HEK293 (cell line): ENCODE measurements around the gene SLC2A8.

Experiments
- CTCF ChIP-seq: fragments of 450-650 bp; formaldehyde crosslinking; IDR thresholded peaks from 2 replicates; pipeline ENCODE4 v1.5.1; 2016; ENCODE audit warnings: missing biosample characterization, missing genetic modification characterization
- GLI2 ChIP-seq: fragments of 450-650 bp; formaldehyde crosslinking; IDR thresholded peaks from 2 replicates; pipeline ENCODE4; 2017; ENCODE audit warnings: missing biosample characterization, missing genetic modification characterization, low read depth, borderline replicate concordance
- GLI4 ChIP-seq: fragments of 450-650 bp; formaldehyde crosslinking; IDR thresholded peaks from 2 replicates; pipeline ENCODE4 v1.5.1; 2016; ENCODE audit warnings: missing biosample characterization, missing genetic modification characterization
- IKZF3 ChIP-seq: fragments of 450-650 bp; IDR thresholded peaks from 2 replicates; pipeline ENCODE4 v1.5.0; 2018; ENCODE audit warnings: missing biosample characterization, mild to moderate bottlenecking, missing genetic modification characterization, moderate library complexity
- ZNF138 ChIP-seq: fragments of 450-650 bp; formaldehyde crosslinking; IDR thresholded peaks from 2 replicates; pipeline ENCODE4 v1.5.1; 2016; ENCODE audit warnings: missing biosample characterization, missing genetic modification characterization, borderline replicate concordance
- ZNF350 ChIP-seq: fragments of 450-650 bp; formaldehyde crosslinking; IDR thresholded peaks from 2 replicates; pipeline ENCODE4 v1.5.0; 2017; ENCODE audit warnings: missing biosample characterization, mild to moderate bottlenecking, missing genetic modification characterization
- ZNF776 ChIP-seq: fragments of 450-650 bp; formaldehyde crosslinking; IDR thresholded peaks from 2 replicates; pipeline ENCODE4 v1.5.0; 2017; ENCODE audit warnings: missing biosample characterization, missing genetic modification characterization, borderline replicate concordance
- ZSCAN30 ChIP-seq: fragments of 450-650 bp; IDR thresholded peaks from 2 replicates; pipeline ENCODE4 v1.5.1; 2018; ENCODE audit warnings: missing biosample characterization, mild to moderate bottlenecking, missing genetic modification characterization, moderate library complexity
- TF ChIP-seq, protein P1 (sequence below): fragments of 450-650 bp; formaldehyde crosslinking; IDR thresholded peaks from 2 replicates; pipeline ENCODE4 v1.5.1; 2016; ENCODE audit warnings: missing biosample characterization, missing genetic modification characterization
- TF ChIP-seq, protein P2 (sequence below): fragments of 450-650 bp; formaldehyde crosslinking; IDR thresholded peaks from 2 replicates; pipeline ENCODE4 v1.5.1; 2016; ENCODE audit warnings: missing biosample characterization, missing genetic modification characterization

DNA sequence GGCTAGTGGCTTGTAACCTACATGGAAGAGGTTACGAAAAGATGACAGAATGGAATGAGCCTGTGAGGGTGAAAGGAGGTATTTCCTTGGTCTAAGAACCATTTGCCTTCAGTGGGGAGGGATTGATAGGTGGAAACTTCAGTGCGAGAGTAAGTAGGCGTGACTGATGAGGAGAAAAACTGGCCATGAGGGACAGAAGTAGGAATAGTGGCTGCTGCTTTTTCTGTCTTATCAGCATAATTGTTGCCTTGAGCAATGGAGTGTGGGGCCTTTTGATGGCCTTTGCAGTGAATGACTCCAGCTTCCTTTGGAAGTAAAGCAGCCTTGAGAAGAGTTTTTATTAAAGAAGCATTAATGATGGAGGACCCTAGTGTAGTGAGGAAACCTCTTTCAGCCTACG is 18.2 kb downstream of the SLC2A8 start:
- TF ChIP-seq ZNF138 (tag by site-specific recombination) (no peak), GLI4 (tag by site-specific recombination) (no peak), ZNF350 (tag by site-specific recombination) (no peak), GLI2 (tag by site-specific recombination) (no peak), ZSCAN30 (tag by site-specific recombination) (no peak), CTCF (tag by site-specific recombination) (no peak), IKZF3 (tag by site-specific recombination) (no peak), ZNF776 (no peak)
- TF ChIP-seq, protein P1, sequence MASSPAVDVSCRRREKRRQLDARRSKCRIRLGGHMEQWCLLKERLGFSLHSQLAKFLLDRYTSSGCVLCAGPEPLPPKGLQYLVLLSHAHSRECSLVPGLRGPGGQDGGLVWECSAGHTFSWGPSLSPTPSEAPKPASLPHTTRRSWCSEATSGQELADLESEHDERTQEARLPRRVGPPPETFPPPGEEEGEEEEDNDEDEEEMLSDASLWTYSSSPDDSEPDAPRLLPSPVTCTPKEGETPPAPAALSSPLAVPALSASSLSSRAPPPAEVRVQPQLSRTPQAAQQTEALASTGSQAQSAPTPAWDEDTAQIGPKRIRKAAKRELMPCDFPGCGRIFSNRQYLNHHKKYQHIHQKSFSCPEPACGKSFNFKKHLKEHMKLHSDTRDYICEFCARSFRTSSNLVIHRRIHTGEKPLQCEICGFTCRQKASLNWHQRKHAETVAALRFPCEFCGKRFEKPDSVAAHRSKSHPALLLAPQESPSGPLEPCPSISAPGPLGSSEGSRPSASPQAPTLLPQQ, result no peak
- TF ChIP-seq, protein P2, sequence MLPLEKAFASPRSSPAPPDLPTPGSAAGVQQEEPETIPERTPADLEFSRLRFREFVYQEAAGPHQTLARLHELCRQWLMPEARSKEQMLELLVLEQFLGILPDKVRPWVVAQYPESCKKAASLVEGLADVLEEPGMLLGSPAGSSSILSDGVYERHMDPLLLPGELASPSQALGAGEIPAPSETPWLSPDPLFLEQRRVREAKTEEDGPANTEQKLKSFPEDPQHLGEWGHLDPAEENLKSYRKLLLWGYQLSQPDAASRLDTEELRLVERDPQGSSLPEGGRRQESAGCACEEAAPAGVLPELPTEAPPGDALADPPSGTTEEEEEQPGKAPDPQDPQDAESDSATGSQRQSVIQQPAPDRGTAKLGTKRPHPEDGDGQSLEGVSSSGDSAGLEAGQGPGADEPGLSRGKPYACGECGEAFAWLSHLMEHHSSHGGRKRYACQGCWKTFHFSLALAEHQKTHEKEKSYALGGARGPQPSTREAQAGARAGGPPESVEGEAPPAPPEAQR, result no peak
